ENCODE data around the gene E4F1.

E4F1 gene

DNA sequence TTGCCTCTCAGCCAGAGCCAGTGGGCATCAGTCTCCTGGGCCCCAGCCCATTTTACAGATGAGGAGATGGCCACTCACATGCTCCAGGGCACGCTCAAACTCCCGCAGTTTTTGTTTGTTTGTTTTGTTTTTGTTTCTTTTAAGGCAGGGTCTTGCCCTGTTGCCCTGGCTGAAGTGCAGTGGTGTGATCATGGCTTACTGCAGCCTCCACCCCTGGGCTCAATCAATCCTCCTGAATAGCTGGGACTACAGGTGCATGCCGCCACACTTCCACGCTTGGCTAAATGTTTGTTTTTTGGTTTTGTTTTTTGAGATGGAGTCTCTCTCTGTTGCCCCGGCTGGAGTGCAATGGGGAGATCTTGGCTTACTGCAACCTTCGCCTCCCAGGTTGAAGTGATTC lies 3.5 kb downstream of the E4F1 start:
- no peak for TF ChIP-seq EZH2 (IDR thresholded peaks at IDR 0.05)
- no peak for TF ChIP-seq POLR2AphosphoS5 (IDR thresholded peaks at IDR 0.05; ENCODE audit: borderline replicate concordance, low read depth, low read length)
- no peak for TF ChIP-seq FOXP2 (optimal IDR thresholded peaks at IDR 0.05; ENCODE audit: control extremely low read depth, extremely low read length, insufficient read depth)
- Histone ChIP-seq H3K4me3 (no peak overlapping the region), H3K27ac (no peak overlapping the region), H3K9ac (ENCODE audit: insufficient read length) (no peak overlapping the region), H3K36me3 (ENCODE audit: insufficient read depth, low read length) (peaks cover 13% of the 10 kb centered on the region; the same call in 1 of the 2 replicates), H3K9me3 (ENCODE audit: low read depth, low read length) (no peaks in the 10 kb centered on the region)
- DNase-seq (ENCODE audit: low read depth, low spot score): no peak

- Histone ChIP-seq H3K36me3 (ENCODE audit: insufficient read depth, low read length) (peaks cover 13% of the 10 kb centered on the region; the same call in 1 of the 2 replicates), H3K9me3 (ENCODE audit: low read depth, low read length) (no peaks in the 10 kb centered on the region), H3K9ac (ENCODE audit: insufficient read length) (no peak overlapping the region), H3K27ac (no peak overlapping the region), H3K4me3 (no peak overlapping the region)
- no peak for DNase-seq (ENCODE audit: low read depth, low spot score)
- TF ChIP-seq POLR2AphosphoS5 (IDR thresholded peaks at IDR 0.05; ENCODE audit: borderline replicate concordance, low read depth, low read length) (no peak), EZH2 (IDR thresholded peaks at IDR 0.05) (no peak), FOXP2 (optimal IDR thresholded peaks at IDR 0.05; ENCODE audit: control extremely low read depth, extremely low read length, insufficient read depth) (no peak)
Measured at GRCh38 chr16:2228161-2228824, 4.9 kb downstream of the E4F1 start.

DNA sequence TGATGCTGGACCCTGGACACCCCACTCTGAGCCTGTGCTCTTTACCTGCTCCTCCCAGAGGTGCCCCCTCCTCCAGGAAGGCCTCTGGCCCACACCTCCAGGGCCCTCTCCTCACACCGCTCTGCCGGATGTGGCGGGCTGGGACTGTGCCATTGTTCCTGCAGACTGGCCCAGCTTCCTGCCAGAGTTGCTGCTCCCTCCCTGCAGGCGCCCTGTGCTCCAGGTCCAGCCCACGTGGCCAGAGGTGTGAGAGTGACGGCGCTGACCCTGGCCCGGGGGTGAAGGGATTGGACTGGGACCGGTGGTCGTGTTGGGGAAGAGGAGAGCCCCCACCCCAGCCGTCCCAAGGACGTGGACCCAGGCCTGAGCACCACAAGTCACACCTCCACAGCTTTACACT lies 5.7 kb downstream of the E4F1 start:
- H3K4me3 ChIP-seq: no peak overlapping the region
- peaks cover 13% of the 10 kb centered on the region; the same call in 1 of the 2 replicates for H3K36me3 ChIP-seq (ENCODE audit: insufficient read depth, low read length)
- H3K9me3 ChIP-seq (ENCODE audit: low read depth, low read length): no peaks in the 10 kb centered on the region
- no peak overlapping the region for H3K27ac ChIP-seq
- TF ChIP-seq POLR2AphosphoS5 (IDR thresholded peaks at IDR 0.05; ENCODE audit: borderline replicate concordance, low read depth, low read length) (no peak), FOXP2 (optimal IDR thresholded peaks at IDR 0.05; ENCODE audit: control extremely low read depth, extremely low read length, insufficient read depth) (no peak), EZH2 (IDR thresholded peaks at IDR 0.05) (no peak)
- H3K9ac ChIP-seq (ENCODE audit: insufficient read length): no peak overlapping the region
- DNase-seq (ENCODE audit: low read depth, low spot score): no peak

DNA sequence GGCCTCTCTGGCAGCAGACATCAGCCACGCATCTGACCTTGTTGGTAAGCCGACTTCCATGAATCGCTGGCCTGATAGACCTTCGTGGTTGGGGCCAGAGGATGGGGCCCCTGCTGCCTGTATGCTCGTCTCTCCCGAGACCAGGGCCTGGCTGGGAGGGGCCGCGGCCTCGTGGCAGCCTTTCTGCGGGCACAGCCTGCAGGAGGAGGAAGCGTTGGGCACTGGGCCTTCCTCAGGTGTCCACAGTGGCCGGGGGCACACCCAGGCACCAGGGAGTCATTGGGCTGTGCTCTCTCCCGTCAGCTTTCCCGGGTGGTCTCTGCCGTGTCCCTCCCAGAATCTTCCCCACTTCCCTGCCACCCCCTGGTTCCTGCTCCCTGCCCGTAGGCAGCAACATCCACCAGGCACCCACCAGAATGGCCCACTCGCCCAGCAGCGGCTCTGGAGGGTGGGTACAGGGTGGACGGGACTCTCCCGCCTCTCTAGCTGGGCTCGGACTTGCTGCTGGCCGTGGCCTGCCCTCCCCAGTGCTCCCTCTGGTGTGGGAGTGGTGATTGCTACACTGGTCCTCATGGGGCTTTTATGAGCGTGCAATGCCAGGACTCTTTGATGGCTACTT lies 6.3 kb downstream of the E4F1 start:
- TF ChIP-seq EZH2 (IDR thresholded peaks at IDR 0.05) (no peak), FOXP2 (optimal IDR thresholded peaks at IDR 0.05; ENCODE audit: control extremely low read depth, extremely low read length, insufficient read depth) (no peak)
- Histone ChIP-seq H3K9me3 (ENCODE audit: low read depth, low read length) (no peaks in the 10 kb centered on the region), H3K9ac (ENCODE audit: insufficient read length) (no peak overlapping the region), H3K36me3 (ENCODE audit: insufficient read depth, low read length) (peaks cover 13% of the 10 kb centered on the region; the same call in 1 of the 2 replicates), H3K4me3 (no peak overlapping the region), H3K27ac (no peak overlapping the region)
- DNase-seq (ENCODE audit: low read depth, low spot score): no peak

- no peak overlapping the region for H3K9ac ChIP-seq (ENCODE audit: insufficient read length)
- no peak overlapping the region for H3K4me3 ChIP-seq
- H3K27ac ChIP-seq: no peak overlapping the region
- no peaks in the 10 kb centered on the region for H3K9me3 ChIP-seq (ENCODE audit: low read depth, low read length)
- no peak for DNase-seq (ENCODE audit: low read depth, low spot score)
- peaks cover 13% of the 10 kb centered on the region; the same call in 1 of the 2 replicates for H3K36me3 ChIP-seq (ENCODE audit: insufficient read depth, low read length)
- TF ChIP-seq POLR2AphosphoS5 (IDR thresholded peaks at IDR 0.05; ENCODE audit: borderline replicate concordance, low read depth, low read length) (no peak), FOXP2 (optimal IDR thresholded peaks at IDR 0.05; ENCODE audit: control extremely low read depth, extremely low read length, insufficient read depth) (no peak), EZH2 (IDR thresholded peaks at IDR 0.05) (no peak)
Measured at GRCh38 chr16:2230376-2230775, 7.0 kb downstream of the E4F1 start.

DNA sequence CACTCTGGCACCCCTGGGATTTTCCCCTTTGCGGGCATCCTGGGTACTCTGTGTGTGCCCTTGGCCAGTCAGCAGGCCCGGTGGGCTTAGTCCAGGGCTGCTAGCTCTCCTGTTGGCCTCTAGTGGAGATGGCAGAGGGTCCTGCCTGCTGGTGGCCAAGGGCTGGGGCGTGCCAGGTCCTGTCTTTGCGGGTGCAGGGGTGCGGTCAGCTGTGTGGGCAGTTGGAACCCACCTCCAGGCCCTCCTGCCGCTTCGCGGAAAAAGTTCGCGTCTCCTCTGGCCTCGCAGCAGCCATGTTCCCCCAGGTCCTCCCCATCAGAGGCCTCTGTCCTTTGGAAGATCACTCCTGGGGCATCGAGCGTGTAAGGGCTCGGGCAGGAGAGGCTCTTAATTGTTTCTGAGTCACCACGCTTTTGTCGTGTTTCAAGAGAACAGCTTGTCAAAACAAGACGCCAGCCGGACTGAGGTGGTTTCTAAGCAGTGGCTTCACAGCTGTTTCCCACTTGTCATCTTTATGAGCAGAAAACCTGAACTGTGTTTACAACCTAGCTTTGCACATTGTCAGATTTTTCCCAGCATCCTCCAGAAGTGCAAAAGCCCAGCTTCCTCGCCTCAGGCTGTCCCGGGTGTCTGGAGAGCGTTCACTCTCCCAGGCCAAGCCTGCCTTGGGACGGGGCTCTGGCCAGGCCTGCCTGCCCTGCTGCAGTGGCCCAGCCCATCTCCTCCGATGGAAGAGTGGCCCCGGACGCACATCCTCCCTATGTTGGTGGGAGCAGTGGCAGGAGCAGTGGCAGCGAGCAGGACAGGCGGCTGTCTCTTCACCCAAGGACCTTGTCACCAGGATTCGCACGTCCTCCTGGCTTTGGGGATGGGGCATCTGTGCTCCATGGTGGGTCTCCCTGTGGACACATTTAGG lies 7.9 kb downstream of the E4F1 start:
- H3K36me3 ChIP-seq (ENCODE audit: insufficient read depth, low read length): peaks cover 13% of the 10 kb centered on the region; the same call in 1 of the 2 replicates
- TF ChIP-seq EZH2 (IDR thresholded peaks at IDR 0.05): no peak
- TF ChIP-seq FOXP2 (optimal IDR thresholded peaks at IDR 0.05; ENCODE audit: control extremely low read depth, extremely low read length, insufficient read depth): no peak
- TF ChIP-seq POLR2AphosphoS5 (IDR thresholded peaks at IDR 0.05; ENCODE audit: borderline replicate concordance, low read depth, low read length): no peak
- DNase-seq (ENCODE audit: low read depth, low spot score): no peak
- H3K9ac ChIP-seq (ENCODE audit: insufficient read length): no peak overlapping the region
- no peak overlapping the region for H3K4me3 ChIP-seq
- H3K27ac ChIP-seq: no peak overlapping the region
- H3K9me3 ChIP-seq (ENCODE audit: low read depth, low read length): no peaks in the 10 kb centered on the region

- no peak for DNase-seq (ENCODE audit: low read depth, low spot score)
- Histone ChIP-seq H3K4me3 (no peak overlapping the region), H3K9ac (ENCODE audit: insufficient read length) (no peak overlapping the region), H3K36me3 (ENCODE audit: insufficient read depth, low read length) (peaks cover 13% of the 10 kb centered on the region; the same call in 1 of the 2 replicates), H3K9me3 (ENCODE audit: low read depth, low read length) (no peaks in the 10 kb centered on the region), H3K27ac (no peak overlapping the region)
- no peak for TF ChIP-seq FOXP2 (optimal IDR thresholded peaks at IDR 0.05; ENCODE audit: control extremely low read depth, extremely low read length, insufficient read depth)
- no peak for TF ChIP-seq EZH2 (IDR thresholded peaks at IDR 0.05)
- TF ChIP-seq POLR2AphosphoS5 (IDR thresholded peaks at IDR 0.05; ENCODE audit: borderline replicate concordance, low read depth, low read length): no peak
Measured at GRCh38 chr16:2232094-2232990, 9.0 kb downstream of the E4F1 start.

Data from SK-N-MC (cell line).